Loucy (cell line): ENCODE measurements around the gene CD6.

ENCODE experiments used
- H2AFZ ChIP-seq: fragments of 200-600 bp; sonication (generic); 2 replicates; pipeline ENCODE4 v1.6.0; 2016; ENCODE audit warnings: antibody characterized with exemption, mild to moderate bottlenecking, low read length, moderate library complexity
- H3F3A ChIP-seq: fragments of 200-600 bp; 2 replicates; pipeline ENCODE4 v1.6.0; 2016; ENCODE audit warnings: antibody characterized with exemption, low read depth, mild to moderate bottlenecking
- H3K27me3 ChIP-seq: fragments of 200-600 bp; sonication (generic); 2 replicates; pipeline ENCODE4 v1.6.1; 2014; ENCODE audit warnings: low read length, mild to moderate bottlenecking; ENCODE audit not compliant: insufficient read depth, poor library complexity, severe bottlenecking
- H3K36me3 ChIP-seq: fragments of 200-600 bp; sonication (generic); 2 replicates; pipeline ENCODE4 v1.6.1; 2016; ENCODE audit warnings: low read length; ENCODE audit not compliant: insufficient read depth
- H3K4me1 ChIP-seq: fragments of 200-600 bp; sonication (generic); 2 replicates; pipeline ENCODE4 v1.5.1; 2014; ENCODE audit warnings: low read length, mild to moderate bottlenecking; ENCODE audit not compliant: insufficient read depth, poor library complexity, severe bottlenecking
- H3K4me2 ChIP-seq: fragments of 200-600 bp; sonication (generic); 2 replicates; pipeline ENCODE4 v1.6.0; 2014; ENCODE audit warnings: antibody characterized with exemption, low read length, low read depth, mild to moderate bottlenecking; ENCODE audit not compliant: poor library complexity, severe bottlenecking
- H3K4me3 ChIP-seq: fragments of 200-600 bp; sonication (generic); 2 replicates; pipeline ENCODE4 v1.5.1; 2014; ENCODE audit warnings: low read length, mild to moderate bottlenecking, mixed read lengths; ENCODE audit not compliant: poor library complexity, severe bottlenecking
- H3K79me2 ChIP-seq: fragments of 200-600 bp; sonication (generic); 2 replicates; pipeline ENCODE4 v1.6.1; 2014; ENCODE audit warnings: low read length; ENCODE audit not compliant: insufficient read depth
- H3K9ac ChIP-seq: fragments of 200-600 bp; sonication (generic); 2 replicates; pipeline ENCODE4 v1.6.0; 2014; ENCODE audit warnings: mild to moderate bottlenecking, low read depth, low read length, moderate library complexity; ENCODE audit not compliant: poor library complexity, severe bottlenecking
- H3K9me2 ChIP-seq: fragments of 200-600 bp; sonication (generic); replicated peaks from 2 replicates; pipeline ENCODE4 v1.6.1; 2016; ENCODE audit warnings: low read depth, low read length, mixed read lengths
- H3K9me3 ChIP-seq: fragments of 200-600 bp; sonication (generic); 2 replicates; pipeline ENCODE4 v1.6.1; 2014; ENCODE audit warnings: mild to moderate bottlenecking, antibody characterized with exemption, low read length, low read depth; ENCODE audit not compliant: insufficient read depth
- H4K20me1 ChIP-seq: fragments of 200-600 bp; sonication (generic); 2 replicates; pipeline ENCODE4 v1.6.0; 2014; ENCODE audit warnings: antibody characterized with exemption, low read length, mild to moderate bottlenecking; ENCODE audit not compliant: insufficient read depth, poor library complexity, severe bottlenecking
- CTCF ChIP-seq: fragments of 200-600 bp; sonication (generic); conservative IDR thresholded peaks from 2 replicates; pipeline ENCODE4 v1.5.1; 2014; ENCODE audit warnings: mild to moderate bottlenecking, antibody characterized with exemption, low read length
- EZH2phosphoT487 ChIP-seq: fragments of 200-600 bp; IDR thresholded peaks from 2 replicates; pipeline ENCODE4 v1.6.1; 2018; ENCODE audit warnings: antibody characterized with exemption, mild to moderate bottlenecking, moderate library complexity, borderline replicate concordance

CD6 gene

GRCh38 chr11:60974726-60975125 is 3.2 kb downstream of the CD6 start:
- H3K79me2 ChIP-seq = peaks cover 18% of the 10 kb centered on the region; the same call in 1 of the 2 replicates
- H3K4me1 ChIP-seq = peaks cover 55% of the 10 kb centered on the region
- peak overlapping the region; percentile 97 for H3K4me2 ChIP-seq
- H3K9me2 ChIP-seq = no peaks in the 10 kb centered on the region
- H4K20me1 ChIP-seq = no peaks in the 10 kb centered on the region
- H3K27me3 ChIP-seq = no peaks in the 10 kb centered on the region
- H3K4me3 ChIP-seq = no peak overlapping the region
- H3K9me3 ChIP-seq = no peaks in the 10 kb centered on the region
- H3K9ac ChIP-seq = peak overlapping the region; percentile 82
- no peak overlapping the region for H2AFZ ChIP-seq
- H3F3A ChIP-seq = no peaks in the 10 kb centered on the region
- no peaks in the 10 kb centered on the region for H3K36me3 ChIP-seq
- no peak for TF ChIP-seq CTCF
- TF ChIP-seq EZH2phosphoT487 = no peak

GRCh38 chr11:60977224-60977623 is 5.7 kb downstream of the CD6 start:
- Histone ChIP-seq H3K9me3 (no peaks in the 10 kb centered on the region), H3K4me2 (peak overlapping the region; percentile 3), H2AFZ (no peak overlapping the region), H3K4me1 (peaks cover 37% of the 10 kb centered on the region), H3K79me2 (peaks cover 13% of the 10 kb centered on the region; the same call in 1 of the 2 replicates), H3K27me3 (no peaks in the 10 kb centered on the region), H3K9ac (no peak overlapping the region), H3K4me3 (no peak overlapping the region), H3K36me3 (no peaks in the 10 kb centered on the region), H3F3A (no peaks in the 10 kb centered on the region), H4K20me1 (no peaks in the 10 kb centered on the region), H3K9me2 (no peaks in the 10 kb centered on the region)
- no peak for TF ChIP-seq CTCF
- no peak for TF ChIP-seq EZH2phosphoT487

GRCh38 chr11:60977836-60978235 is 6.4 kb downstream of the CD6 start:
- no peaks in the 10 kb centered on the region for H4K20me1 ChIP-seq
- TF ChIP-seq EZH2phosphoT487 = no peak
- TF ChIP-seq CTCF = no peak
- H3K9me2 ChIP-seq = no peaks in the 10 kb centered on the region
- no peaks in the 10 kb centered on the region for H3K27me3 ChIP-seq
- no peaks in the 10 kb centered on the region for H3K36me3 ChIP-seq
- no peak overlapping the region for H3K9ac ChIP-seq
- H3K4me1 ChIP-seq = peaks cover 31% of the 10 kb centered on the region
- H3K4me3 ChIP-seq = no peak overlapping the region
- H3K79me2 ChIP-seq = peaks cover 7% of the 10 kb centered on the region; the same call in 1 of the 2 replicates
- H3K4me2 ChIP-seq = peak overlapping the region; percentile 3
- no peaks in the 10 kb centered on the region for H3F3A ChIP-seq
- H3K9me3 ChIP-seq = no peaks in the 10 kb centered on the region
- H2AFZ ChIP-seq = no peak overlapping the region
